CD4-positive, alpha-beta T cell treated with Interleukin-15 for 4 hours (primary cell): ENCODE measurements around the gene WNK2.
A peak's percentile ranks its signal among the peaks of the same experiment; 100 is the strongest.

ENCODE experiments used
- DNase-seq: peaks from one replicate; pipeline ENCODE4 v3.0.0-alpha.2; 2020; ENCODE audit warnings: low spot score

Gene WNK2

DNA sequence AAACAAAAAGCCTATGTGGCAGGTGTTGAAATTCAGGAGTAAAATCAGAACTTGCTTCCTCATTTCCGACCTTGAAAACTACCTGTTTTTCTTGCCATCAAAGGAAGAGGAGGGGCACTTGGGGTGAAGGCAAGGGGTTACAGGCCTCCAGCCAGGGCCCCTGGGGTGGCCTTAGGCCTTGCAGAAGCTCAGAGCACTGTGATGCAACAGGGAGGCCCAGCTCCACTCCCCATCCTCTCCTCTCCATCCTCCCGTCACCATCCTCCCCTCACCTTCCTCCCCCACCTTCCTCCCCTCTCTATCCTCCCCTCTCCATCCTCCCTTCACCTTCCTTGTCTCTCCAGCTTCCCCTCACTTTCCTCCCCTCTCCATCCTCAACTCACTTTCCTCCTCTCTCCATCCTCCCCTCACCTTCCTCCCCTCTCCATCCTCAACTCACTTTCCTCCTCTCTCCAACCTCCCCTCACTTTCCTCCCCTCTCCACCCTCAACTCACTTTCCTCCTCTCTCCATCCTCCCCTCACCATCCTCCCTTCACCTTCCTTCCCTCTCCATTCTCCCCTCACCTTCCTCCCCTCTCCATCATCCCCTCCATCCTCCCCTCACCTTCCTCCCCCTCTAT lies 111.6 kb downstream of the WNK2 start:
- no peak for DNase-seq

DNA sequence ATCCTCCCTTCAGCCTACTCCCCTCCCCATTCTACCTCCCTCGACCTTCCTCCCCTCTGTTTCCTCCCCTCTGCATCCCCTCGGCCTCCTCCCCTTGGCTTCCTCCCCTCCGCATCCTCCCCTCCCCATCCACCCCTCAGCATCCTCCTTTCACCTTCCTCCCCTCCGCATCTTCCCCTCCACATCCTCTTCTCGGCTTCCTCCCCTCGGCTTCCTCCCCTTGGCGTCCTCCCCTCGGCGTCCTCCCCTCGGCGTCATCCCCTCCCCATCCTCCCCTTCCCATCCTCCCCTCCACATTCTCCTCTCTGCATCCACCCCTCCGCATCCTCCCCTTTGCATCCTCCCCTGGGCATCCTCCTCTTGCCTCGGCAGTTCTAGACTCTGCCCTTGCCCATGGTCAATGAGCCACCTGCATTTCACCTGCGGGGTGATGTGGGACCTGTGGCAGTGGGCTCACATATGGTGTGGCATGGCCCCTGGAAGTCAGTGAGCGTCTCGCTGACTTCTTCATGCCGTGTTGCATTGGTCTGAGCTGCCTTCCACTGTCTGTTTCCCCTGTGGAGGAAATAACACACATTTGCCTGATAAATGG lies 113.0 kb downstream of the WNK2 start:
- no peak for DNase-seq

DNA sequence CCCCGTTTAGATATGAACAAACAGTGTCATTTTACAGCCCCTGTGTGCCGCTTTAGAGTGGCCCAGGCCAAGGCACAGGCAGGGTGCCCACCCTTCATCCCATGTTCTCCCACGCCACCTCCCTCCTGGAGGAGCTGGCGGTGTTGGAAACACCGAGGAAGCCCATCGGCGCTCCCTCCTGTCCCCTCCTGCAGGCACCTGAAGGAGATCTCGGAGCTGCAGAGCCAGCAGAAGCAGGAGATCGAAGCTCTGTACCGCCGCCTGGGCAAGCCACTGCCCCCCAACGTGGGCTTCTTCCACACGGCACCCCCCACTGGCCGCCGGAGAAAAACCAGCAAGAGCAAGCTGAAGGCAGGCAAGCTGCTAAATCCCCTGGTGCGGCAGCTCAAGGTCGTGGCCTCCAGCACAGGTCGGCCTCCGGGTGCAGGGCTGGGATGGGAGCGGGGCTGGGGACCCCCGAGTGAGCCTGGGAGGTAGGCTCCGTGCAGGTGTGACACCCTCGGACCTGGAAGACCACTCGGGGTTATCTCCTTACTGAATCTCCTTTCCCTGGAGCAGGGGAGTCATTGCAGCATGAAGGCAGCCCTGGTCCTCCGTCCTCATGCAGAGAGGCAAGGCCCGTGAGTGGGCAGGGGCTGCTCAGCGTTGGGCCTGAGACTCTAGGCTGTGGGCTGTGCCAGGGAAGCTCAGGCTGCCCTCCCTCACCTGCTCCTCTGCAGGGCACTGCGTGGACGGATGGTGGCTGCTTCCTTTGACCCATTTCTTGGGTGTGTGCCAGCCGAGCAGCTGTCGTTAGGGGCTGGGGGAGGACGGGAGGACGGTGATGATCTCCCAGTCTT lies 113.9 kb downstream of the WNK2 start:
- no peak for DNase-seq

DNA sequence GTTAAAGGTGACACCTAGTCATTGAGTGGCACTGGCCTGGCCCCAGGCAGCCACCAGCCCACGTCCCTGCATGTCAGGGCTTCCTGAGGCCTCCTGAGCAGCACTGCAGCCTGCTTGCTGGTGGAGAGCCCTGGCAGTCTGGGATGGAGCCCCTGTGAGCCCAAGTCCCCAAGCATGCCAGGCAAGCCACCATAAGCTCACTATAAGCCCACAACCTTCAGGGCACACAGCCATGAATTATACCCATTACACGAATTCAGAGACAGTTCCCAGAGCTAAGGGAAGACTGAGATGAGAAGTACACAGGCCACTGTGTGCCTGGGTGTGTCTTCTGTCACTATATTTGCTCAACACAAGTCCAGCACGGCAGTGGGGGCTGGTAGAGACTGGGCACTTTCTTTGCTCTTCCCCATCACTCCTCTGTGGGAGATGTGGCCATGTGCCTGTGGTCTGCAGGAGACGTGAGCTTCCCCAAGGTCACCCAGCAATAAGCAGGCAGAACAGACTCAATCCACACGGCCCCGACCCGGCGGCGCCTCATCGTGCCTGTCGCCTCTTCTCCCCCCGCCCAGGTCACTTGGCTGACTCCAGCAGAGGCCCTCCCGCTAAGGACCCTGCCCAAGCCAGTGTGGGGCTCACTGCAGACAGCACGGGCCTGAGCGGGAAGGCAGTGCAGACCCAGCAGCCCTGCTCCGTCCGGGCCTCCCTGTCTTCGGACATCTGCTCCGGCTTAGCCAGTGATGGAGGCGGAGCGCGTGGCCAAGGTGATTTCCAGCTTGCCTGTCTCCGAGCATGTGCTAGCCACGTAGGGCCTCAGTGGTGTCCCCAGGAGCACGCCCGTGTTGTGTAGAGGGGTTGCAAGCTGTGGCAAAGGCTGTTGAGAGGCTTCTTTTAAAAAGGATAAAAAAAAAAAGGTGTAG lies 114.8 kb downstream of the WNK2 start:
- DNase-seq, result no peak

DNA sequence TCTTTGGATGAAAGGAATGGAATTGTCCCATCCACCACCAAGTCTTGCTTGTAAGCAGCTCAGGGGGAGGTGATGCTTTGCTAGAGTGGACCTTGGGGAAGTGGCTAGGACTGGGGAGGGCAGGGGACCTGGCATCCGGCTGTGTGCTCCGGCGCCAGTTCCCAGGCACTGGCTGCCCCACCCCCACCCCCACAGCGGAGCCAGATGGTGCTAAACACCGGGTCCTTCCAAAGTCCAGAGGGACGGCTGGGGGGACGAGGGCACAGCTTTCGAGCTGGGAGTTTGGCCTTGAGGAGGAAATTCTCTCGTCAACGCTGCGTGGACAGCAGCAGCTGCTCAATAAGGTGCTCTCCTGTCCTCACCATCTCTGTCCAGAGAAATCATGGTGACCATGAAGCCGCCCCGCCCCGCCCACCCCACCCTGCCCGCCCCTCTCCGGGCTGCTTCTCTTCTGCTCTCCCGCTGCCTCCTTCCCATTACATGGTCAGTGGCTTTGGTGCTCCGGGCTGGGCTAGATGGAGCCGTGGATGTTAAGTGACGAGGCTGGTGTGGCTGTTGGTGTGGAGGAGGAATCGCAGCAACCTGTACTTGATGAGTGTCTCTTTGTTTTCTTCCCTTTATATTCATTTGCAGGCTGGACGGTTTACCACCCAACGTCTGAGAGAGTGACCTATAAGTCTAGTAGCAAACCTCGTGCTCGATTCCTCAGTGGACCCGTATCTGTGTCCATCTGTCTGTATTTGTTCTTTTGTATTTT lies 115.7 kb downstream of the WNK2 start:
- no peak for DNase-seq

DNA sequence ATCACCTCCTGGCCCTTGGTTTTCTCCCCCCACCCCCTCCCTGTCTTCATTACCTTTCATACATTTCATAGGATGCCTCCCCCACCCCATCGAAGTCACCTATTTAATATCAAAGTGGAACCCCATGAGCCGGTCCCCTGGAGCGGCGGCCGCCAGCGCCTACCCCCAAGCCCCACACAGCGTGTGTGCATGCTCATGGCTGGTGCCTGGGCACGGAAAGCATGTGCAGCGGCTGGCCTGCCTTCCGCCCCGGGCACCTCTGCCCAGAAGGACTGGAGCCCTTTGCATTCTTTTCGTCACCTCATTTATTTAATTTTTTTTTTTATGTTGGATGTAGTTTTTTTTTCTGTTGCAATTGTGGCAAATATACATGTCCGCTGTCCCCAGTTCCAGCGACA lies 116.2 kb downstream of the WNK2 start:
- DNase-seq, result no peak

DNA sequence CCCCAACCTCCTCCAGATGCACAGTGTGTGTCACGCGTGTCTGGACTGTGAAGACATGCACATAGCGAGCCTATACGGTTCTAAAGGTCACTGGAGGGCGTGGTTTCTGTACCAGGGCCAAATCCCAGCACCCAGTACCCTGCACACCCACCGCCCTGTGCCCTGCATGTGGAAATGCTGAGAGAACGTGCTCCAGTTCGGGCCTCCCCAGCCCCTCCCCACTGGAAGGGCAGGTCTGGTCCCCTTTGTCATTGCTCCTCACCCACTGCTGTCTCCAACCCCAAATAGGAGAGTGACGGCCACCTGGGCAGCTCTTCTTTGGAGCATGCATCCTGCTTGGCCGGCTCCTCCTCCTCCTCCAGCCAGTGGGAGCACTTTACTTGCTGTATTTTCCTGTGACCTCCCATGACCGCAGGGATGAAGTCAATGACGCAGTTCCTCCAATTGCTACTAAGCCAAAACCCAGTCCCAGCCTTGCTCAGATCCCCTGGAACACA lies 116.7 kb downstream of the WNK2 start:
- DNase-seq, result no peak

DNA sequence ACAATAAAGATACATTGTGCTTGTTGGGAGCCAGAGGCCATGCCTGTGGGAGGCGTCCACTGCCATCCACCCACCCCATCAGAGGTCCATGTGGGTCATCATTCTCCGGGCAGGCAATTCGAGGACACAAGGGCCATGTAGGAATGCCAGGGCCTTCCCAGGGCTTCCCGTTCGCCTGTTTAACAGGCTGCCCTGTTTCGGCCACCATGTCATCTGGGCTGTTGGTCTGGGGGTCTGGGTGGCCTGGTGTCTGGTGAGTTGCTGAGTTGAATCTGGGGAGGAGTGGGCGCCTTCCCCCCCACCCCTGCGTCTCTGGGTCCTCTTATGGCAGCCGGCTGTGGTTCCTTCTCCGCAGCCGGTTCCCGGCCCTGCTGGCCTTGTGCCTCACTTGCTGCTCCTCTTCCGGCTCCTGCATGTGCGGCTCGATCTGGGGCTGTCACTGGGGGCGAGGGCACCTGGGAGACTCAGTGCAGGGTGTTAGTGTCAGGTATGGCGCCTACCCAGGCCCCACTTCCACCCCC lies 117.4 kb downstream of the WNK2 start:
- no peak for DNase-seq

DNA sequence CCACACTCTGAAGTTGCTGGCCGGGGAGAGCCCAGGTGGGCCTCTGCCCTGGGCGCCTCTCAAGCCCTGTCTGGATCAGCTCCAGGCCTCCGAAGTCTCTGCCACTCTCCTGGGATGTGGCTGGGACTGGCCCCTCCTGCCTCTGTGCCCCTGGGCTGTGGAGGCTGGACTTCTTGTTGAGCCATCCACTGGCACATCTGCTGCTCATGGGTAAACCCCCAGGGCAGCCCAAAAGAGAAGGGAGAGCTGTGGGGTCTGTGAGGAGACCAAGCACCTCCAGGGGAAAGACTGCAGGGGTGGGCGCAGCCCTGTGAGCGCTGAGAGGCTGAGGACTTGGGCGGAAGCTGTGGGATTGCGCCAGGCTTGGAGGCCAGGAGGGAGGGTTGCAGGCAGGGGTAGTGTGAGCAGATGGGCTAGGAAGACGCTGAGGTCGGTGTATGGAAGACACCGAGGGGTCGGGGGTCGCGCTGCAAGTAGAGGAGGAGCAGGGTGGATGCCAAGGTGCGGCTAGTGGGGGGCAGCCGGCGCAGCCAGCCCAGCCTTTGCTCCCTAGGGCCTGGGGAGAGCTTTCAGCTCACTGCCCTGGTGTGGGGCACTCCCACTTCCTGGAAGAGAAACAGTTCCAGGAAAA lies 118.1 kb downstream of the WNK2 start:
- no peak for DNase-seq

DNA sequence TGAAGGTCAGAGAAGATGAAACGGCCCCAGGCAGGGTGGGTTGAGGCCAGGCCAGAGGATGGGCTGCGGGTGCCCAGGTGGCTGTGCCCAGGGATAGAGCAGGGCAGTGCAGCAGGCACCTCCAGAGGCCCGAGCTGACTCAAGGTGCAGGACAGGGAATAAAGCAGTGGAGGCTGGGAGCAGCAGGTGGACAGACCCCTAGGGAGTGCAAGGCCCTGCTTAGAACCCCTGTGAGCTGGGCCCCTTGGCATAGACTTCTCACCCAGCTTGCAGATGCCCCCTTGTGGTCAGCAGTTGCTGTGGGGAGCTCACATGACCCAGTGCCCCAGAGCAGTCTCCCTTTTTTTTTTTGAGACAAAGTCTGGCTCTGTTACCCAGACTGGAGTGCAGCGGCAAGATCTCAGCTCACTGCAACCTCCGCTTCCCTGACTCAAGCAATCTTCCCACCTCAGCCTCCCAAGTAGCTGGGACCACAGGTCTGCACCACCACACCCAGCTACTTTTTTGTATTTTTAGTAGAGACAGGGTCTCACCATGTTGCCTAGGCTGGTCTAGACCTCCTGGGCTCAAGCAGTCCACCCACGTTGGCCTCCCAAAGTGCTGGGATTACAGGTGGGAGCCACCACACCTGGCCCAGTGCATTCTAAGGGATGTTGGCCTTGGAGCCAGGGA lies 118.8 kb downstream of the WNK2 start:
- DNase-seq, result peak; percentile 58

DNA sequence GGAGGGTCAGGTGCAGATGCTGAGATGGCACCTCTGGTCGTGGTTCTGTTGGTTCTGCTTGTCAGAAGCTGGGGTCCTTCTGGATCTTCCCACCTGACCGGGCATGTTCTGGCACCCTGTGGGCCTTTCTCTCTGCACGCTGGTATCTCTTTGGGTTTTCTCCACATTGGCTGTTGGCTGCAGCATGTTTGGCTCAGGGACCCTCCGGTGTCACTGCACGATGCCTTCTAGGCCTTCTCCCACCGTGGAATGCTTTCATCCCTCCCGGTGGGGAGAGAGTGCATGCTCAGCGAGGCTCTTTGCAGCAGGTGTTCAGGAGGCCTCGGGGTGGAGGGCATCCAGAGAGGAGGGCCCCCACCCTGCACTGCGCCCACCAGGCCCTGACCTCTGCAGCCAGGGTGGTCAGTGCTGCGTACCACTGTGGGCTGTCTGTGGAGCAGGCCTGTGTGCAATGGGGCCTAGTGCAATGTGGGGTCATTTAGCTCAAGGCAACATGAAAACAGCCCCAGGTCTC lies 119.4 kb downstream of the WNK2 start:
- DNase-seq, result no peak

DNA sequence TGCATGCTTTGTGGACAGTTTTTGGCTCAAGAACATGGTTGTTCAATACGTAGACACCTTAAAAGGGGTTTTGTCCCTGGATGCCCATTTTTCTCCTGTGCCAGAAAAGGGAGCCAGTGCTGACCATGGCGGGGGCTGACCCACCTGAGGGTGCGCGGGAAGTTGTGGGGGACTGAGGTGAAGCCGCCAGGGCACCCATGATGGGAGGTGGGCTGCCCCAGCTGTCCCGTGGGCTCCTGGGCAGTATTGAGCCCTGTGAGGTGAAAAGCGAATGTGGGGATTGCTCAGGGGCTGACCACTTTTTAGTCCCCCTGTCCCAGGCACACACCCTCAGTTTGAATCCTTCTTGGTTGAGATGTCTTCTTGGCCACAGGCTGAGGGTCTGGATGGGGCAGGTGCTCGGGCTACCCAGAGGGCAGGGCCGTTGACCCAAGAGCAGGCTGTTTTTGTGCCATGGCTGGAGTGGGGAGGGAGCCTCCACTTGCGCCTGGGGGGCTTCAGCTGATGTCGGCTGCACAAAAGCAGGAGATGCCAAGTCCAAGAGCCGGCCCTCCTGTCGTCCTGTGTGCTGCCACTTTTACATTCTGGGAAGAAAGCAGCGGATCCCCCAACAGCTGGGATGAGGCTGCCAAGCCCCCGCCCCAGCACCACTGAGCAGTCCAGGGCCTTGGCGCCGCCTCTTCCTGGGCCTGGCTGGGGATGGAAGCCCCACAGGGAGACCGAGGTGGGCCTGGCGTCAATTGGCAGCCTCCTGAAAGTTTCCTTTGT lies 120.1 kb downstream of the WNK2 start:
- DNase-seq, result no peak

DNA sequence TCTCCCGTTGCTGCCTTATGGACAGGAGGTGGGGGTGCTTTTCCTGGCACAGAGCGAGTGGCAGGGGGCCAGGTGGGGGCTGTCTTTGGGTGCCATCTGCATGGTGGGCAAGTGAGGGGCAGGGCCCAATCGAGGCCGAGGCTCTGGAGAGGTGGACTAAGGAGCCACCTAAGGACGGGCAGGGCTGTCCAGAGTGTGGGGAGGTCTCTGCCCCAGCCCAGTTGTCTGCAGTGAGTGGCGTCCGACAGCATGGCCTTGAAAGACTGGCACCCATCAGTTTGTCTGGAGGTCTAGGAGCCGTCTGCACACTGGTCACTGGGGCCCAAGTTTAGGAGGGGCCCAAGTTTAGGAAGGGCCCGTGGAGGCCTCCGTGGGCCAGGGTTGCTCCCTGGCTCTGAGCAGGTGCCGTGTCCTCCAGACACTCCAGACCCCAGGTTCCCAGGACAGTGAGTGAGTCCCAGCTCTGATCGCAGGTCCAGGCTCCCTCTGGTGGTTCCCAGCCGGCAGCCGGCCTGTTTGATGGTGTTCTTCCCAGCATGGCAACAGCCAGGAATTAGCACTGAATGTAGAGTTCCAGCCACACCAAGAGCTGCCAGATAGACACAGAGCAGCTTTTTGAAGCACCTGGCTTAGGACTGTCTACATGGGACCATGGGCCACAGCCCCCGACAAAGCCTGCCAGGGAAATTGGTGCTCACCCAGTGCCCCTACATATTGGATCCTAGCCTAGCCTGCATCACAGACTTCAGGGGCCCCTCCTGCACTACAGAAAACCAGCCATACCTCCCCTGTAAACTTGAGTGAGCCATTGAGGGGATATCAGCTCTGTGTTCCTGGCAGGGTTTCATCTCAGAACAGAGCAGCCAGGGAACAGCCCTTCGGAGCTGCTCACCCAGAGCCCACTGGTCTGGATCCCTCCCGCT lies 120.9 kb downstream of the WNK2 start:
- DNase-seq, result no peak

DNA sequence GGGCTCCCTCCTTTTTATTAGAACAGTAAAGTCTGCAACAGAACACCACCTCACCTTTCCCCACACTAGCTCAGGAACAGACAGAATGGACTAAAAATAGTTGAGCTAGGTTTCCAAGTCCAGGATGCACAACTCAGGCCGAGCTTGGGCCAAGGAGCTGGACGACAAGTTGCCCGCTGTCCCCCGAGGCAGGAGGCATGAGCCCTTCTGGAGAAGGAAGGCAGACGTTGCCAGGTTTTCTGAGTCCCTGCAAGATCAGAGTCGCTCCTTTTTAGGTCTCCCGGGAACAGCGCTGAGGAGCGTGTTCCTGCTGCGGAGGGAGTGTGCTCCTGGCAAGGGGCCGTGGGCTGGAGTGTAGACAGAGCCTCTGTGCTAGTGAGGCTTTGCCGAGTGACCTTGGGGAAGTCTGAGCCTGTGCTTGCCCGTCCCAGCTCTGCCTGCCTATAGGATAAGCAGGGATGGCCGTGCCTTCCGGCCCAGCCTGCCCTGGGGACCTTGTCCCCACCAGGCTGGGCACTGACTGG lies 121.6 kb downstream of the WNK2 start:
- no peak for DNase-seq

DNA sequence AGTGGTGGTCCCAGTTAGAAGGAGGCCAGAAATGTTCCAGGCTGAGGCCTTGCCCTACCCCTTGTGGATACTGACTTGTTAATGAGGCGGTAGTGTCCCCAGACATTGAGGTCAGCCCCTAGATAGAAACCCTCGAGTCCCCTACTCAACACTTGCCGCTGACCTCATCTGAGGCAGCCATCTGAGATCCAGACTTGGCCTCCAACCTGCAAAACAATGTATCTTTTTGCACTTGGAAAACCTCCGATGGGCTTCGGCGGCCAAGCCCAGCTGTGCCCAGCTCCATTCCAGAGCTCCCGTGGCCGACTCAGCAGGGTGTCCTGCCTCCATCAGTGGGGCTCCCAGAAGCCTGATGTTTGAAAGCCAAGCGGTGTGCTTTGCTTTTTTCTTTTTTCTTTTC lies 122.1 kb downstream of the WNK2 start:
- no peak for DNase-seq

DNA sequence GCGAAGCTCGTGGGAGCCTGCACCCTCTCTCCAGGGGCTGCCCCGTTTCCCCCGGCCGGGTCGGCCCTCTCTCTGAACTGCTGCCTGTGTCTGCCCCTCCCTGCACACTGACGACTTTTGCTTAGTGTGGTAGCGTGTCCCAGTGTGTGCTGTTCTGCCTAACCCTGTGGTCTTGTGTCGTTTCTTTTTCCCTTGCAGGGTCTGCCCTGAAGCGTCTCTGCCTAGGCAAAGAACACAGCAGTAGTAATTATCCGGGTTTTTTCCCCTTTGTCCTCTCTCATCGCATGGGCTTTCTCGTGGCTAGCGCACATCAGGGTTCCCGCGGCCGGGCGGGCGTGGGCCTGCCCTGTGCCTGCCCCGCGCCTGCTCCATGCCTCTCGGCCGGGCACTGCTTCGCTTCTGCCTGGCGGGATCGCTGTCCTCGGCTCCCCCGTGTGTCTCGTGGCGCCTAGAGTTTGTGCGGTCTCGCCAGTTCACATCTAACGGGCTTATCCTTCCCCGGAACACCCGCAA lies 122.7 kb downstream of the WNK2 start:
- no peak for DNase-seq

DNA sequence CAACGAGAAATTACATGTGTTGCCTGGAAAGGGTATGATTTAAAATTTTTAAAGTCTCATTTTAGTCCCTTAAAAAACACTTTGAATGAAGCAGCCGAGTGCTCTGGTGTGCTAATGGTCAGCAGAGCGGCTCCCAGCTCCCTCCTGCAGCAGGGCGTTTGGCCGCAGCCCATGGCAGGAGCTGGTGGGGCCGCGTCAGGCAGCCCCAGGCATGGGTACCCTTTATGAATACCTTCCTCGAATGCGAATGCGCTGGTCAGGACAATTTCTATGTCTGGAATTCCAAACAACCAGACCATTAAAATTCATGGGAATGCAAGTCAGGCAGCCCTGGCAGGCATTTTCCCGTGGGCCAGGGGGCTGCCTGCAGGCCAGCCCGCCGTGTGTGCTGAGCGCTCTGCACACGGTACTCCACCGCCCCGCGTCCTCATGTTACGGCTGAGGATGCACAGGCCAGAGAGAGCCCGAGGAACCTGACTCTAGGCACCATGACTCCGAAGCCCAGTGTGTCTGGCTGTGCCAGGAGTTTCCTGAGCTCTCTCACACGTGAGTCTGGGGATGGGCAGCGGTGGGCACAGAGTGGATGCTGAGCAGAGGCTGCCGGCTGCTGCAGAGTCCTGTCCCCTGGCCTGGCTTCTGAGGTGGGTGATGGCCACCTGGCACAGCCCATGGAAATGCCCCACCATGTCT lies 123.7 kb downstream of the WNK2 start:
- DNase-seq, result no peak
